OCI-LY7 (cell line): ENCODE measurements around the gene MUC20. TPM values are rescaled to one million over a fixed set of nuclear protein-coding genes. Genes with fewer than 3 reads are reported as not detected.

Experiments used
- BruUV-seq: library from RNA; stranded (reverse); fragments of 400-500 nt; replicated peaks from 2 replicates; lab custom pipeline; 2021; lab: Mats Ljungman, UMichigan
- CTCF ChIA-PET: fragments of 300-600 bp; sonication (Branson Sonifier 250); formaldehyde crosslinking; loops from one replicate; lab custom pipeline; 2022; ENCODE audit warnings: antibody characterized with exemption; ENCODE audit not compliant: unreplicated experiment; lab: Charles Lee
- POLR2A ChIA-PET: fragments of 300-600 bp; sonication (Branson Sonifier 250); formaldehyde crosslinking; loops from one replicate; lab custom pipeline; 2022; ENCODE audit warnings: antibody characterized with exemption; lab: Charles Lee
- DNase-seq: peaks from one replicate; pipeline ENCODE4 v3.0.0-alpha.2; 2015; ENCODE audit warnings: low spot score
- H2AFZ ChIP-seq: fragments of 200-600 bp; sonication (generic), shearing (Covaris generic); 2 replicates; pipeline ENCODE4 v1.6.1; 2014; ENCODE audit warnings: mild to moderate bottlenecking, antibody characterized with exemption, low read length, moderate library complexity
- H3K27ac ChIP-seq: fragments of 200-600 bp; sonication (generic); 2 replicates; pipeline ENCODE4 v1.5.1; 2014; ENCODE audit warnings: mixed run types, low read depth, mild to moderate bottlenecking, moderate library complexity, low read length, inconsistent platforms; ENCODE audit not compliant: poor library complexity, severe bottlenecking
- H3K36me3 ChIP-seq: fragments of 200-600 bp; sonication (generic); 2 replicates; pipeline ENCODE4 v1.6.1; 2014; ENCODE audit warnings: mild to moderate bottlenecking, antibody characterized with exemption, low read length, moderate library complexity, mixed read lengths; ENCODE audit not compliant: insufficient read depth
- H3K4me1 ChIP-seq: fragments of 200-600 bp; sonication (generic); 2 replicates; pipeline ENCODE4 v1.5.1; 2014; ENCODE audit warnings: mild to moderate bottlenecking, low read length; ENCODE audit not compliant: insufficient read depth, poor library complexity, severe bottlenecking
- H3K4me2 ChIP-seq: fragments of 200-600 bp; sonication (generic); 2 replicates; pipeline ENCODE4 v1.6.1; 2014; ENCODE audit warnings: mild to moderate bottlenecking, low read length
- H3K4me3 ChIP-seq: fragments of 200-600 bp; sonication (generic); 2 replicates; pipeline ENCODE4 v1.5.1; 2014; ENCODE audit warnings: mild to moderate bottlenecking, low read depth, low read length; ENCODE audit not compliant: poor library complexity, severe bottlenecking
- H3K79me2 ChIP-seq: fragments of 200-600 bp; sonication (generic); 2 replicates; pipeline ENCODE4 v1.6.1; 2016; ENCODE audit warnings: low read depth, mild to moderate bottlenecking, low read length, moderate library complexity, mixed read lengths; ENCODE audit not compliant: insufficient read depth
- H3K9me2 ChIP-seq: fragments of 200-600 bp; sonication (generic); 2 replicates; pipeline ENCODE4 v1.6.1; 2016; ENCODE audit warnings: mild to moderate bottlenecking, low read length, mixed read lengths; ENCODE audit not compliant: insufficient read depth
- H3K9me3 ChIP-seq: fragments of 200-600 bp; sonication (generic); 2 replicates; pipeline ENCODE4 v1.6.1; 2014; ENCODE audit warnings: mild to moderate bottlenecking, mixed run types, low read length, mixed read lengths
- H4K20me1 ChIP-seq: fragments of 200-600 bp; sonication (generic); 2 replicates; pipeline ENCODE4 v1.6.1; 2014; ENCODE audit warnings: mild to moderate bottlenecking, antibody characterized with exemption, low read length, moderate library complexity, mixed read lengths; ENCODE audit not compliant: insufficient read depth
- EZH2phosphoT487 ChIP-seq: fragments of 200-600 bp; sonication (generic); IDR thresholded peaks from 2 replicates; pipeline ENCODE4 v1.6.1; 2018; ENCODE audit warnings: low read depth, borderline replicate concordance, mild to moderate bottlenecking, mixed run types, antibody characterized with exemption, low read length, moderate library complexity, mixed read lengths
- intact Hi-C: fragments of 100-400 bp; cut with micrococcal nuclease; formaldehyde crosslinking; loops from one replicate; pipeline ENCODE4 v1.10.0; 2022; ENCODE audit not compliant: unreplicated experiment
- total RNA-seq, 2 experiments: library from RNA; depleted of rRNA in 1 of 2; stranded (reverse); fragments of >200 nt in 1 of 2; shearing (Covaris generic) in 1 of 2; gene quantifications; 2 replicates each; pipeline ENCODE4 v1.2.3, GENCODE V29; 2014 to 2022
- TF ChIP-seq, protein P1 (sequence below): fragments of 200-600 bp; sonication (generic); conservative IDR thresholded peaks from 2 replicates; pipeline ENCODE4 v1.5.1; 2014; ENCODE audit warnings: mild to moderate bottlenecking, antibody characterized with exemption, low read length, moderate library complexity, mixed read lengths

Gene MUC20
- total RNA-seq, 2 experiments from 2014 or later: 0.40 to 1.1 TPM

DNA sequence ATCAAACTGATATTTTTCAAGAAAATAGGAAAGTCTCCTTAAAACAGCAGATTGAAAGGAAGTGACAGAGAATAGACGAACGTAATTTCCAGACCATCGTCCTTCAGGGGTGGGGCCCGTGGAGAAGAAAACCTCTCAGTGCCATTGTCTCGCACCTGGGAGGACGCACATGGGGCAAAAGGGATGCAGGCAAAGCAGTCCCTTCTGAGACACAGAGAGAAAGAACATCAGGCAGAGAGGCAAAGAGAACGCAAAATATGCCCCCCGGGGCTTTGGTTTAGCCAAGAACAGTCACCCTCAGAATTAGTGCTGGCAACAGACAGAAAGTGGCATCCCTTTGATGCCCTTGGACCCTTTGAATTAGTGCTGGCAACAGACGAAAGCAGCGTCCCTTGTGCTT is 37.0 kb downstream of the MUC20 start:
- Histone ChIP-seq H3K9me2 (no peaks in the 10 kb centered on the region), H3K4me3 (no peak overlapping the region), H3K4me1 (no peaks in the 10 kb centered on the region), H3K4me2 (no peak overlapping the region), H3K9me3 (no peaks in the 10 kb centered on the region), H3K27ac (no peak overlapping the region), H3K36me3 (no peaks in the 10 kb centered on the region), H4K20me1 (no peaks in the 10 kb centered on the region), H3K79me2 (no peaks in the 10 kb centered on the region), H2AFZ (no peak overlapping the region)
- BruUV-seq: no TSS peak
- TF ChIP-seq, protein P1, sequence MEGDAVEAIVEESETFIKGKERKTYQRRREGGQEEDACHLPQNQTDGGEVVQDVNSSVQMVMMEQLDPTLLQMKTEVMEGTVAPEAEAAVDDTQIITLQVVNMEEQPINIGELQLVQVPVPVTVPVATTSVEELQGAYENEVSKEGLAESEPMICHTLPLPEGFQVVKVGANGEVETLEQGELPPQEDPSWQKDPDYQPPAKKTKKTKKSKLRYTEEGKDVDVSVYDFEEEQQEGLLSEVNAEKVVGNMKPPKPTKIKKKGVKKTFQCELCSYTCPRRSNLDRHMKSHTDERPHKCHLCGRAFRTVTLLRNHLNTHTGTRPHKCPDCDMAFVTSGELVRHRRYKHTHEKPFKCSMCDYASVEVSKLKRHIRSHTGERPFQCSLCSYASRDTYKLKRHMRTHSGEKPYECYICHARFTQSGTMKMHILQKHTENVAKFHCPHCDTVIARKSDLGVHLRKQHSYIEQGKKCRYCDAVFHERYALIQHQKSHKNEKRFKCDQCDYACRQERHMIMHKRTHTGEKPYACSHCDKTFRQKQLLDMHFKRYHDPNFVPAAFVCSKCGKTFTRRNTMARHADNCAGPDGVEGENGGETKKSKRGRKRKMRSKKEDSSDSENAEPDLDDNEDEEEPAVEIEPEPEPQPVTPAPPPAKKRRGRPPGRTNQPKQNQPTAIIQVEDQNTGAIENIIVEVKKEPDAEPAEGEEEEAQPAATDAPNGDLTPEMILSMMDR: no peak
- no peak for TF ChIP-seq EZH2phosphoT487
- CTCF ChIA-PET: no interaction called here
- no peak for DNase-seq
- intact Hi-C loops: no loop called here
- POLR2A ChIA-PET: no interaction called here

DNA sequence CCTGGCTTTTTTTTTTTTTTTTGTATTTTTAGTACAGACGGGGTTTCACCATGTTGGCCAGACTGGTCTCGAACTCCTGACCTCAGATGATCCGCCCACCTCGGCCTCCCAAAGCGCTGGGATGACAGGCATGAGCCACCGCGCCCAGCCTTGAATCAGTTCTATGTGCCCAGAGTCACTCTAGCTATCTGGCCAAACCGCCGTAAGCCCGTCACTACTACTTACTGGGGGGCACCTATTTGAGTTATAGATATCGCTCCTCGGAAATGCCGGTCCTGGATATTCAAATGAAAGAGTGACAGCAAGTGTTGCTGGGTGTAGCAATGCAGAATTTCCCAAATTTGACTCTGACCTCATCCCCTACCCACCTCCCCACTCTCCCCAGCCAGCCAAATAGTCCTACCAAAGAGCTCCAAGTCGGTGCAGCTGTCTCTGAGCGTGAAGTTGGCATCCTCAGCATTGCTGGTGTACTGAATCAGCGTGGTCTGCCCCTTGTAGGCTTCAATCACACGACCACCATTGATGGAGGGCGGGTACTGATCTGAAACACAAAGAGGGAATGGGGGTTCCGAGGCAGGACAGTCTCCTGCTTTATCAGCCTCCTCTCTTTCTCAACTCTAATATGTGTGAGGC is 38.1 kb downstream of the MUC20 start:
- no peak overlapping the region for H2AFZ ChIP-seq
- H3K79me2 ChIP-seq: no peaks in the 10 kb centered on the region
- no peaks in the 10 kb centered on the region for H3K36me3 ChIP-seq
- no peak overlapping the region for H3K27ac ChIP-seq
- DNase-seq: no peak
- H3K9me3 ChIP-seq: no peaks in the 10 kb centered on the region
- CTCF ChIA-PET: no interaction called here
- no TSS peak for BruUV-seq
- POLR2A ChIA-PET: no interaction called here
- H4K20me1 ChIP-seq: no peaks in the 10 kb centered on the region
- H3K4me3 ChIP-seq: no peak overlapping the region
- no peak for TF ChIP-seq EZH2phosphoT487
- TF ChIP-seq, protein P1: no peak
- intact Hi-C loops: no loop called here
- H3K4me1 ChIP-seq: no peaks in the 10 kb centered on the region
- no peak overlapping the region for H3K4me2 ChIP-seq
- no peaks in the 10 kb centered on the region for H3K9me2 ChIP-seq

DNA sequence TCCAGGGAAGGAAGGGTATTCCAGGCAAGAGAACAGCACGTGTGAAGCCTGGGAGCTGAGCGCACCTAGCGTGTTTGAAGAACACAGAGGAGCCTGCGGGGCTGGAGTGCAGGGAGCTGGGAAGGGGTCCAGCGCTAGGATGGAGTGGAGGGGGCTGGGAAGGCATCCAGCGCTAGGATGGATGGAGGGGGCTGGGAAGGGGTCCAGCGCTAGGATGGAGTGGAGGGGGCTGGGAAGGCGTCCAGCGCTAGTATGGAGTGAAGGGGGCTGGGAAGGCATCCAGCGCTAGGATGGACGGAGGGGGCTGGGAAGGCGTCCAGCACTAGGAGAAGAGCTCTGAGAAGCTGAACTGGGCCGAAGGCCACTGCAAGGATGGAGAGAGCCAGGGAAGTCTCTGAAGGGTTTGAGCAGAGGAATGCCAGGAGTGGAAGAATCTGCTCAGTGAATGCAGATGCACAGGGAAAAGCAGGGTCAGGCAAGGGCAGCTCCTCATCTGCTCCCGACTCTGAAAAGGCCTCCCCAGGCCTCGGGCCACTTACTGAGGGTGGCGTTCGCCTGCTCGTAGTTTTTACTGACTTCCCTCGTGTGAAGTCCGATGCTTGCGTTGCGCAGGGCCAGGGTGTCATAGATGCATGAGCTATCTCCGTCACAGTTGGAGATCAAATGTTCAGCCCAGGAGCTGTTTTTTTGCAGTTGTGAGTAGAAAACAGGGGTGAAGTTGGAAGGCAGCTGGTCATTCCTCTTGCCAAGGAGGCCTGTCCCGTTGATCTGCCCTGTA is 39.8 kb downstream of the MUC20 start:
- Histone ChIP-seq H3K9me3 (no peaks in the 10 kb centered on the region), H3K9me2 (no peaks in the 10 kb centered on the region), H3K79me2 (no peaks in the 10 kb centered on the region), H3K4me2 (no peak overlapping the region), H2AFZ (no peak overlapping the region), H3K36me3 (no peaks in the 10 kb centered on the region), H4K20me1 (no peaks in the 10 kb centered on the region), H3K27ac (no peak overlapping the region), H3K4me1 (no peaks in the 10 kb centered on the region), H3K4me3 (no peak overlapping the region)
- TF ChIP-seq, protein P1: no peak
- no peak for TF ChIP-seq EZH2phosphoT487
- BruUV-seq: no TSS peak
- no peak for DNase-seq
- POLR2A ChIA-PET: interaction anchor here (0.6 kb wide), 1 partner anchor 23 kb away, joined by 3 read pairs; no protein-coding TSS in a partner anchor
- CTCF ChIA-PET: no interaction called here
- intact Hi-C loops: no loop called here
